Panc1 (cell line): ENCODE measurements around the gene PTEN.

Source experiments
- CTCF ChIP-seq: fragments of 450-650 bp; IDR thresholded peaks from 2 replicates; pipeline ENCODE4 v1.5.1; 2017; ENCODE audit warnings: mild to moderate bottlenecking
- TCF7L2 ChIP-seq: IDR thresholded peaks from 2 replicates; pipeline ENCODE4 v1.6.1; 2011; ENCODE audit warnings: mild to moderate bottlenecking, low read depth, low read length, inconsistent platforms

GRCh38 chr10:87961314-87961713, 97.9 kb downstream of the PTEN start:
- TF ChIP-seq CTCF (no peak), TCF7L2 (no peak)
